ENCODE measurements around the gene CPM.

DNA sequence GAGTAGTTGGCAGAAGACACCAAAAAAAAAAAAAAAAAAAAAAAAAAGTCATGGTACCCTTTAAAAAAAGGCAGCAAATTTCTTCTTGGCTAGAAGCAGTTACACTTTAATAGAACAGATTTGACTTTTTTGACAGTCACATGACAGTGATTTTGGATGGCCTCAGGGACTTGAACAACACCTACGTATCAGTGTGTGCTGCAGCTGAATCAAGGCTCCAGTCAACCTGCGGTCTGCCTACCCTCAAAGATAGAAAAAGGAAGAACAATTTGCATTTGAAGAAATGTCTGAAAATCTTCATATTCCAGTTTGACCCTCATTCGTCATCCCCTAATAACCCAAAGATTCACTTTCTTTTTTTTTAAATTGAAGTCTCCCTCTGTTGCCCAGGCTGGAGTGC, 71.1 kb downstream of the CPM start:
- TF ChIP-seq, protein P1, sequence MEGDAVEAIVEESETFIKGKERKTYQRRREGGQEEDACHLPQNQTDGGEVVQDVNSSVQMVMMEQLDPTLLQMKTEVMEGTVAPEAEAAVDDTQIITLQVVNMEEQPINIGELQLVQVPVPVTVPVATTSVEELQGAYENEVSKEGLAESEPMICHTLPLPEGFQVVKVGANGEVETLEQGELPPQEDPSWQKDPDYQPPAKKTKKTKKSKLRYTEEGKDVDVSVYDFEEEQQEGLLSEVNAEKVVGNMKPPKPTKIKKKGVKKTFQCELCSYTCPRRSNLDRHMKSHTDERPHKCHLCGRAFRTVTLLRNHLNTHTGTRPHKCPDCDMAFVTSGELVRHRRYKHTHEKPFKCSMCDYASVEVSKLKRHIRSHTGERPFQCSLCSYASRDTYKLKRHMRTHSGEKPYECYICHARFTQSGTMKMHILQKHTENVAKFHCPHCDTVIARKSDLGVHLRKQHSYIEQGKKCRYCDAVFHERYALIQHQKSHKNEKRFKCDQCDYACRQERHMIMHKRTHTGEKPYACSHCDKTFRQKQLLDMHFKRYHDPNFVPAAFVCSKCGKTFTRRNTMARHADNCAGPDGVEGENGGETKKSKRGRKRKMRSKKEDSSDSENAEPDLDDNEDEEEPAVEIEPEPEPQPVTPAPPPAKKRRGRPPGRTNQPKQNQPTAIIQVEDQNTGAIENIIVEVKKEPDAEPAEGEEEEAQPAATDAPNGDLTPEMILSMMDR (IDR thresholded peaks at IDR 0.05): no peak
- TF ChIP-seq POLR2A (IDR thresholded peaks at IDR 0.05): no peak
